K562 (cell line): ENCODE measurements around the gene TFAP2B. TPM values are rescaled to one million over a fixed set of nuclear protein-coding genes. Genes with fewer than 3 reads are reported as not detected.

Source experiments
- ATAC-seq: fragments of 200-7000 bp; cut with Tn5 transposase; 3 replicates; pipeline ENCODE4 v1.9.1; 2020; ENCODE audit warnings: moderate library complexity
- BruUV-seq: library from RNA; stranded (reverse); fragments of 400-500 nt; replicated peaks from 2 replicates; lab custom pipeline; 2021; lab: Mats Ljungman, UMichigan
- CTCF ChIA-PET: fragments of 300-600 bp; formaldehyde crosslinking; extraction: SDS; loops from one replicate; lab custom pipeline; 2021; ENCODE audit warnings: low intra/inter-chr PET ratio; lab: Yijun Ruan, JAX
- POLR2A ChIA-PET: fragments of 300-600, 350-650 bp; sonication (Branson Sonifier 250); formaldehyde crosslinking; extraction: SDS; loops from one replicate; lab custom pipeline; 2021; ENCODE audit warnings: antibody characterized with exemption, inconsistent platforms; lab: Yijun Ruan, JAX
- DNase-seq, 4 experiments: peaks; one replicate each; pipeline versions ENCODE4 v3.0.0 to v3.0.0-alpha.2; 2011 to 2018; ENCODE audit warnings: low spot score in 3 of 4, mixed read lengths in 3 of 4; ENCODE audit errors: extremely low read depth in 1 of 4
- FAIRE-seq: peaks from 2 replicates; lab custom pipeline; 2011; peaks lifted over from hg19 to GRCh38; lab: Jason Lieb, UNC
- H2AFZ ChIP-seq: 2 replicates; pipeline ENCODE4 v1.6.0; 2011; ENCODE audit warnings: low read depth, low read length, control low read depth, inconsistent platforms
- H3K27ac ChIP-seq: fragments of 200-600 bp; 3 replicates; pipeline ENCODE4 v1.8.0; 2011; ENCODE audit warnings: low read depth, mild to moderate bottlenecking, control low read depth, inconsistent platforms, low read length, moderate library complexity, mixed read lengths; ENCODE audit errors: extremely low read depth
- H3K27me3 ChIP-seq, 2 experiments: fragments of 300-600 bp in 1 of 2; 2 replicates in 1 of 2; 3 replicates in 1 of 2; pipeline versions ENCODE4 v1.6.0 to v1.8.0; 2011; ENCODE audit warnings: inconsistent platforms in 2 of 2, low read length in 2 of 2, mild to moderate bottlenecking in 1 of 2, mixed read lengths in 1 of 2, moderate library complexity in 1 of 2; ENCODE audit not compliant: control insufficient read depth in 2 of 2, insufficient read depth in 2 of 2
- H3K36me3 ChIP-seq: fragments of 300-600 bp; 3 replicates; pipeline ENCODE4 v1.8.0; 2011; ENCODE audit warnings: mild to moderate bottlenecking, low read length, inconsistent platforms; ENCODE audit not compliant: control insufficient read depth, insufficient read depth
- H3K4me1 ChIP-seq, 2 experiments: fragments of 200-600 bp in 1 of 2; replicated peaks in 1 of 2; 2 replicates in 1 of 2; 3 replicates in 1 of 2; pipeline versions ENCODE4 v1.5.1 to v1.8.0; 2011; ENCODE audit warnings: inconsistent platforms in 2 of 2, low read length in 2 of 2, mild to moderate bottlenecking in 1 of 2, mixed read lengths in 1 of 2, moderate library complexity in 1 of 2; ENCODE audit not compliant: control insufficient read depth in 2 of 2, insufficient read depth in 2 of 2
- H3K4me2 ChIP-seq: 2 replicates; pipeline ENCODE4 v1.6.1; 2011; ENCODE audit warnings: low read length, control low read depth, inconsistent platforms, mixed read lengths; ENCODE audit not compliant: insufficient read depth
- H3K4me3 ChIP-seq: fragments of 200-600 bp; sonication (generic), shearing (Covaris generic); 2 replicates; pipeline ENCODE4 v1.5.1; 2016; ENCODE audit warnings: control low read depth, inconsistent platforms
- H3K79me2 ChIP-seq: fragments of 200-600 bp; 3 replicates; pipeline ENCODE4 v1.8.0; 2011; ENCODE audit warnings: low read length, inconsistent platforms; ENCODE audit not compliant: control insufficient read depth, insufficient read depth
- H3K9ac ChIP-seq, 2 experiments: 2 replicates each; pipeline versions ENCODE4 v1.6.0 to v1.6.1; 2011; ENCODE audit warnings: low read depth in 2 of 2, low read length in 2 of 2, control low read depth in 1 of 2, inconsistent platforms in 1 of 2, mild to moderate bottlenecking in 1 of 2, mixed read lengths in 1 of 2; ENCODE audit not compliant: insufficient read depth in 1 of 2
- H3K9me1 ChIP-seq: one replicate; pipeline ENCODE4 v1.6.0; 2011; ENCODE audit warnings: inconsistent platforms, mild to moderate bottlenecking, low read length, moderate library complexity; ENCODE audit not compliant: control insufficient read depth, insufficient read depth
- H3K9me3 ChIP-seq: replicated peaks from 2 replicates; pipeline ENCODE4 v1.5.1; 2011; ENCODE audit warnings: low read depth, low read length, inconsistent platforms; ENCODE audit not compliant: control insufficient read depth, insufficient read depth
- H4K20me1 ChIP-seq: replicated peaks from 2 replicates; pipeline ENCODE4 v1.6.1; 2011; ENCODE audit warnings: low read length, inconsistent platforms, mixed read lengths; ENCODE audit not compliant: control insufficient read depth, insufficient read depth
- BRF2 ChIP-seq: IDR thresholded peaks from 3 replicates; pipeline ENCODE4 v1.6.1; 2011; ENCODE audit warnings: borderline replicate concordance, mild to moderate bottlenecking; ENCODE audit not compliant: insufficient read length, insufficient read depth
- GATA2 ChIP-seq: sonication (generic); formaldehyde crosslinking; IDR thresholded peaks from 2 replicates; pipeline ENCODE4 v1.4.0; 2020; ENCODE audit warnings: mild to moderate bottlenecking, missing genetic modification reagents
- HMGN3 ChIP-seq: IDR thresholded peaks from 2 replicates; pipeline ENCODE4 v1.6.1; 2011; ENCODE audit warnings: borderline replicate concordance, low read depth, mild to moderate bottlenecking, mixed read lengths, low read length; ENCODE audit not compliant: insufficient read length; ENCODE audit errors: extremely low read depth
- HOMEZ ChIP-seq: fragments of 250-450 bp; sonication (Bioruptor Pico); IDR thresholded peaks from 2 replicates; pipeline ENCODE4 v1.4.0; 2020; ENCODE audit warnings: mild to moderate bottlenecking, moderate library complexity
- TAF7 ChIP-seq: fragments of 450-650 bp; IDR thresholded peaks from 2 replicates; pipeline ENCODE4 v1.6.1; 2016; ENCODE audit warnings: missing genetic modification characterization, missing compliant biosample characterization
- TSC22D4 ChIP-seq: fragments of 450-650 bp; IDR thresholded peaks from 2 replicates; pipeline ENCODE4 v1.6.1; 2016; ENCODE audit warnings: missing genetic modification characterization, missing biosample characterization, control low read depth
- ZBTB33 ChIP-seq: sonication (generic); formaldehyde crosslinking; IDR thresholded peaks from 2 replicates; pipeline ENCODE4 v1.8.1; 2023; ENCODE audit warnings: mild to moderate bottlenecking, missing genetic modification reagents
- ZNF24 ChIP-seq: fragments of 450-650 bp; IDR thresholded peaks from 2 replicates; pipeline ENCODE4 v1.6.1; 2016
- ZNF316 ChIP-seq: fragments of 450-650 bp; IDR thresholded peaks from 2 replicates; pipeline ENCODE4 v1.6.1; 2016
- WGBS: fragments of 100-300 bp; shearing (Covaris generic); methylation state at CpG from one replicate; pipeline ENCODE4 v1.1.6; 2016; ENCODE audit warnings: low coverage, mixed read lengths; ENCODE audit not compliant: insufficient coverage; ENCODE audit errors: missing lambda C conversion rate; 5-methylcytosine and 5-hydroxymethylcytosine counted together
- in situ Hi-C: fragments of 300-500 bp; cut with MboI; formaldehyde crosslinking; loops from 4 replicates; pipeline ENCODE4 v1.15.0; 2018; ENCODE audit warnings: inconsistent platforms, mixed read lengths
- intact Hi-C: fragments of 100-400 bp; cut with micrococcal nuclease; formaldehyde crosslinking; loops from 2 replicates; pipeline ENCODE4 v1.14.2; 2022
- polyA plus RNA-seq, 8 experiments: library from polyadenylated mRNA; depleted of rRNA in 4 of 8; stranded (reverse) in 5 of 8; unstranded in 3 of 8; fragments of >200 nt; fragmentation: Nextera tagmentation in 2 of 8; fragmentation: Illumina TruSeq in 1 of 8; extraction: Ambion mirVana in 2 of 8; extraction: Trizol in 1 of 8; gene quantifications; 2 replicates each; pipeline versions ENCODE4 v1.2.1 to v1.2.3, GENCODE V29; 2011 to 2014; ENCODE audit warnings: inconsistent platforms in 1 of 8, missing spikeins in 1 of 8
- total RNA-seq, 7 experiments: library from RNA; depleted of rRNA in 6 of 7; stranded (reverse); fragments of >200 nt in 6 of 7; fragmentation: Illumina TruSeq in 2 of 7; extraction: Trizol in 2 of 7; gene quantifications; 2 replicates each; pipeline versions ENCODE4 v1.2.1 to v1.2.3, GENCODE V29; 2011 to 2021; ENCODE audit warnings: low replicate concordance in 1 of 7

TFAP2B gene
- total and polyA plus RNA-seq, 9 of the 15 experiments (the other 6 are each of a cell fraction or from before 2014, with no cell fraction given) = not detected

- no peak for FAIRE-seq
- H4K20me1 ChIP-seq = no peaks in the 10 kb centered on the region
These were observed 31.1 kb downstream of the TFAP2B start for GRCh38 chr6:50849796-50850180.

GRCh38 chr6:50850223-50851048 is 31.8 kb downstream of the TFAP2B start:
- no peaks in the 10 kb centered on the region for H4K20me1 ChIP-seq
- intact Hi-C loops = no loop called here
- no peaks in the 10 kb centered on the region for H3K36me3 ChIP-seq
- ATAC-seq (no peak), DNase-seq (no peak), FAIRE-seq (no peak)
- no peaks in the 10 kb centered on the region for H3K27me3 ChIP-seq
- ChIA-PET POLR2A (interaction anchor here (0.7 to 1.0 kb wide), 2 partner anchors 10 to 17 kb away, joined by 3 to 4 read pairs; no protein-coding TSS in a partner anchor), CTCF (no interaction called here)
- H3K9ac ChIP-seq = no peak overlapping the region
- no peak overlapping the region for H3K4me2 ChIP-seq
- H3K9me1 ChIP-seq = no peaks in the 10 kb centered on the region
- BruUV-seq = no TSS peak
- no peak overlapping the region for H2AFZ ChIP-seq
- 0 out of 2 replicates have a peak, but pooled peaks cover 3% of the 10 kb centered on the region for H3K9me3 ChIP-seq
- H3K27ac ChIP-seq = no peak overlapping the region
- peaks cover 2 to 8% of the 10 kb centered on the region in 2 experiments; a peak in 3 of 5 replicates for H3K4me1 ChIP-seq
- no peaks in the 10 kb centered on the region for H3K79me2 ChIP-seq
- no peak overlapping the region for H3K4me3 ChIP-seq
- 74% methylated on average over 33 of the region's 55 CpGs for WGBS
- in situ Hi-C loops = no loop called here
- TF ChIP-seq ZBTB33 (CRISPR knock-in tag) (0 out of 2 replicates have a peak, but pooled peaks have one; percentile 25), BRF2 (no peak), HMGN3 (no peak), GATA2 (CRISPR knock-in tag) (no peak), ZNF316 (no peak), TAF7 (tag) (no peak), ZNF24 (no peak), HOMEZ (CRISPR knock-in tag) (no peak)

More at GRCh38 chr6:50849796-50850180, 31.1 kb downstream of the TFAP2B start:
- in situ Hi-C loops (no loop called here), intact Hi-C loops (no loop called here)
- H3K79me2 ChIP-seq = no peaks in the 10 kb centered on the region
- no peaks in the 10 kb centered on the region for H3K27me3 ChIP-seq
- 0 out of 2 replicates have a peak, but pooled peaks cover 3% of the 10 kb centered on the region for H3K9me3 ChIP-seq
- H3K36me3 ChIP-seq = no peaks in the 10 kb centered on the region
- H3K4me1 ChIP-seq = peaks cover 2 to 8% of the 10 kb centered on the region in 2 experiments; a peak in 3 of 5 replicates
- H2AFZ ChIP-seq = no peak overlapping the region
- no peak for TF ChIP-seq TSC22D4 (tag)
- TF ChIP-seq, all 486 proteins: peak for 0
- no peak for DNase-seq
- Histone ChIP-seq H3K9me1 (no peaks in the 10 kb centered on the region), H3K4me2 (no peak overlapping the region), H3K9ac (no peak overlapping the region), H3K27ac (no peak overlapping the region), H3K4me3 (no peak overlapping the region)
- no TSS peak for BruUV-seq
- CTCF ChIA-PET = no interaction called here
- WGBS = 63% methylated on average over 14 of the region's 22 CpGs
- no peak for ATAC-seq
- POLR2A ChIA-PET = interaction anchor here (0.6 to 1.0 kb wide), 2 partner anchors 10 to 31 kb away, joined by 3 read pairs; no protein-coding TSS in a partner anchor
